Mammary epithelial cell (primary cell): ENCODE results near the gene MYO16.

Source experiments
- CTCF ChIP-seq, 2 donors: IDR thresholded peaks in 1 of 2; conservative IDR thresholded peaks in 1 of 2; 2 replicates each; pipeline ENCODE4 v1.5.1; 2011 to 2012; ENCODE audit warnings: inconsistent platforms in 2 of 2, low read length in 2 of 2, mild to moderate bottlenecking in 2 of 2, control low read depth in 1 of 2, low read depth in 1 of 2; ENCODE audit not compliant: insufficient read depth in 1 of 2; ENCODE audit errors: extremely low read depth in 1 of 2
- EZH2 ChIP-seq: IDR thresholded peaks from 2 replicates; pipeline ENCODE4 v1.6.1; 2012; ENCODE audit warnings: low read length, inconsistent platforms, borderline replicate concordance

- TF ChIP-seq CTCF (conservative IDR thresholded peaks at IDR 0.05 in 1 of 2, IDR thresholded peaks at IDR 0.05 in 1 of 2; ENCODE audit: extremely low read depth in 1 of 2, insufficient read depth in 1 of 2, low read depth in 1 of 2, low read length in 2 of 2): no peak
- no peak for TF ChIP-seq EZH2
These were observed 500.9 kb downstream of the MYO16 start for GRCh38 chr13:109130093-109130835.
